ENCODE measurements around the gene LHX1.

The LHX1 gene

DNA sequence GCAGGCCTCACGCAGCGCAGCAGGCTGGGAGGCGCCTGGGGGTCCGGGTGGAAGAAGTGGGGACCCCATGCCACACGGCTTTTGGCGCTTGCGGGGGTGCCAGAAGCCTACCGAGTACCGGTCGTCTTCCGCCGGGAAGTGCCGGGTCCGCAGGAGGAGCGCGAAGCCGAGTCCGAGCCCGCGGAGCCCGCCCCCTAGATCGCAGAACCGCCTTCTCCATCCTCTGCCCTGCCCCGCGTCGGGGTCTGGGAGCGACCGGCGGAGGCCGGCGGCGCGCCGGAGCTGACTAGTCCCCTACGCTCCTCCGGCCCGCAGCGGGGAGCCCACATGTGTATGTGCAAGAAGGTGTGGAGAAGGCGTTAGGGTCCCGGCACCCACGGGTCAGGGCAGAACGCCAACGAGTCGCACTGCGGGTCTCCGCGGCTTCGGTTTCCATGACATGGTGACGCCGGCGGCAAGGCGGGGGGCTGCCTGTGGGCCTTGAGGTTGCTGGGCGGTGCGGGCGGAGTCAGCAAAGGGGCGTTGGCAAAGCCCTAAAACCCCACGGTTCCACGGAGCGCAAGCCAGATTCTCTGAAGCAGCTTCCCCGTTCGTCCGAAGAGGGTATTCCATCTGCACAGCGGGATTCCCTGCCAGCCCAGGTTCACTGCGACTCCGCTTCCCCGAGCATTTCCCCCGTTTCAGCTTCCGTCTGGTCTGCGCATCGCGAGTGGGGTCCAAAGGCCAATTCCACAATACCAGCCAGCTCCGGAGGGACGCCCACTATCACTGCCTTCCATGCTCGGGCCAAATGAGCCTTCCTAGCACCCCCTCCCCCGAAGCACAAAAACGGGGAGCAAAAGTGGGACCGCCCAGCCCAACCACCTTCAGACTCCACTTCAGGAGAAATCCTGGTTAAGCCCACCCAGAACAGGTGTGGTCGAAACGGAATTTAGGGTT, 2.3 kb upstream of the LHX1 start:
- no peak for DNase-seq
- Histone ChIP-seq H3K27me3 (ENCODE audit: insufficient read depth, low read depth, severe bottlenecking) (peaks cover 98% of the 10 kb centered on the region), H3K36me3 (no peaks in the 10 kb centered on the region), H3K4me3 (ENCODE audit: low read depth, low read length) (no peak overlapping the region), H3K9me3 (ENCODE audit: severe bottlenecking) (no peaks in the 10 kb centered on the region), H3K27ac (no peak overlapping the region)
- TF ChIP-seq, protein P1, sequence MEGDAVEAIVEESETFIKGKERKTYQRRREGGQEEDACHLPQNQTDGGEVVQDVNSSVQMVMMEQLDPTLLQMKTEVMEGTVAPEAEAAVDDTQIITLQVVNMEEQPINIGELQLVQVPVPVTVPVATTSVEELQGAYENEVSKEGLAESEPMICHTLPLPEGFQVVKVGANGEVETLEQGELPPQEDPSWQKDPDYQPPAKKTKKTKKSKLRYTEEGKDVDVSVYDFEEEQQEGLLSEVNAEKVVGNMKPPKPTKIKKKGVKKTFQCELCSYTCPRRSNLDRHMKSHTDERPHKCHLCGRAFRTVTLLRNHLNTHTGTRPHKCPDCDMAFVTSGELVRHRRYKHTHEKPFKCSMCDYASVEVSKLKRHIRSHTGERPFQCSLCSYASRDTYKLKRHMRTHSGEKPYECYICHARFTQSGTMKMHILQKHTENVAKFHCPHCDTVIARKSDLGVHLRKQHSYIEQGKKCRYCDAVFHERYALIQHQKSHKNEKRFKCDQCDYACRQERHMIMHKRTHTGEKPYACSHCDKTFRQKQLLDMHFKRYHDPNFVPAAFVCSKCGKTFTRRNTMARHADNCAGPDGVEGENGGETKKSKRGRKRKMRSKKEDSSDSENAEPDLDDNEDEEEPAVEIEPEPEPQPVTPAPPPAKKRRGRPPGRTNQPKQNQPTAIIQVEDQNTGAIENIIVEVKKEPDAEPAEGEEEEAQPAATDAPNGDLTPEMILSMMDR (IDR thresholded peaks at IDR 0.05; ENCODE audit: low read depth, low read length), result no peak

- DNase-seq, result no peak
- Histone ChIP-seq H3K27me3 (ENCODE audit: insufficient read depth, low read depth, severe bottlenecking) (peaks cover 97% of the 10 kb centered on the region), H3K4me3 (ENCODE audit: low read depth, low read length) (no peak overlapping the region), H3K36me3 (no peaks in the 10 kb centered on the region), H3K9me3 (ENCODE audit: severe bottlenecking) (peaks cover 3% of the 10 kb centered on the region), H3K27ac (no peak overlapping the region)
- TF ChIP-seq, protein P1 (IDR thresholded peaks at IDR 0.05; ENCODE audit: low read depth, low read length), result no peak
Observed at GRCh38 chr17:36935671-36936454, 1.4 kb upstream of the LHX1 start.

DNA sequence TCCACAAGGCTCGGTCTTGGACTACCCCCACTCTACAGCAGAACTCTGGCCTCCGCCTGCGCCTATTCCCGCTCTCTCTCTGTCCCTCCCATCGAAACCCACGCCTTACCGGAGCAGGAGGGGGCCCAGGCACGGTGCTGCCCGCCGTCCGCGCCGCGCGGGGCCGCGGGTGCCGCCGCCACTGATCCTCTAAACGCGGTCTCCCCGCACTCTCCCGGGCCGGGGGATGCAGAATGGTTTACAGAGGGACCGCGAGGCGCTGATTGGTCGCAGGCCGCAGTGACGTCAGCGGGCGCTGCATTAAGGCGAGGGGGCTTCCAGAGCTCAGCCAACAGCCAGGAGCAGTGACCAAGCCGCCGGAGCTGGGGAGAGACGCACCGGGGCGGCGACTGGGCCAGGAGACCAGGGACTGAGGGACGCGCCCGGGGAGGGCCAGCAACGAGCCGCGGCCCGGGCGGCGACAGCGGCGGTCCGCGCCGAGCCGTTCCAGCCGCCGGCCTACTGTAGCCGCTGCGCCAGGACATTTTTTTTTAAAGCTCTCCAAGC, 747 bp upstream of the LHX1 start:
- peaks cover 3% of the 10 kb centered on the region for H3K9me3 ChIP-seq (ENCODE audit: severe bottlenecking)
- peak overlapping the region; percentile 8; the same call in 1 of the 2 replicates for H3K4me3 ChIP-seq (ENCODE audit: low read depth, low read length)
- no peak for DNase-seq
- TF ChIP-seq, protein P1 (IDR thresholded peaks at IDR 0.05; ENCODE audit: low read depth, low read length), result no peak
- H3K27me3 ChIP-seq (ENCODE audit: insufficient read depth, low read depth, severe bottlenecking), result peaks cover 97% of the 10 kb centered on the region
- H3K27ac ChIP-seq, result no peak overlapping the region
- H3K36me3 ChIP-seq, result no peaks in the 10 kb centered on the region

- Histone ChIP-seq H3K4me3 (ENCODE audit: low read depth, low read length) (no peak overlapping the region), H3K27ac (no peak overlapping the region), H3K36me3 (no peaks in the 10 kb centered on the region), H3K27me3 (ENCODE audit: insufficient read depth, low read depth, severe bottlenecking) (peaks cover 97% of the 10 kb centered on the region), H3K9me3 (ENCODE audit: severe bottlenecking) (peaks cover 9% of the 10 kb centered on the region)
- TF ChIP-seq, protein P1 (IDR thresholded peaks at IDR 0.05; ENCODE audit: low read depth, low read length), result no peak
- DNase-seq, result no peak
Observed at GRCh38 chr17:36937959-36938565, 787 bp downstream of the LHX1 start.

DNA sequence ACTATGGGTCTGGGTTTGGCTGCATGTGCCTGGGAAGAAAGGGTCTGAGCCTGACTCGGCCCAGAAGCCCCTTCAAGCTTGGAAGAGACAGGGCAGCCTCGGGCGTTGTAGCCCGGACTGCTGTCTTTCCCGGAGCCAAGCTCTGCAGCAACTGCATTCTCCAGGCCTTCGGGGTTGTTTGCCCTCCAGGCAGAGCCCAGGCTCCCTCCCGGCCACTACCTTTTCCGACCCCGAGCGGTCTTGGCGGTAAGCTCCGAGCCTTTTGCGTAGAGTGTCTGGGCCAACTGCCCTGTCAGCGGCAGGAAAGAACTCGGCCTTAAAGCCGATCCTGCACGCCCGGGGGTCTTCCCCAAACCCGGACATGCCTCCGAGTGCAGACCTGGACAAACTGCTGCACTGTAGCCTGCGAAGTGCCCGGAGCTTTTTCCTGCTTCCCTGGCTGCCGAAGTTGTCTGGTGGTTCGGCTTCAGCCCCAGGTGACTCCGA, 1.3 kb downstream of the LHX1 start:
- no peak overlapping the region for H3K27ac ChIP-seq
- H3K36me3 ChIP-seq, result no peaks in the 10 kb centered on the region
- peaks cover 97% of the 10 kb centered on the region for H3K27me3 ChIP-seq (ENCODE audit: insufficient read depth, low read depth, severe bottlenecking)
- TF ChIP-seq, protein P1 (IDR thresholded peaks at IDR 0.05; ENCODE audit: low read depth, low read length), result no peak
- no peak for DNase-seq
- peaks cover 9% of the 10 kb centered on the region for H3K9me3 ChIP-seq (ENCODE audit: severe bottlenecking)
- H3K4me3 ChIP-seq (ENCODE audit: low read depth, low read length), result no peak overlapping the region

Measured in WERI-Rb-1 (cell line).